Psoas muscle (tissue), 8 donors: ENCODE results near the gene RAD51C. TPM values are rescaled to one million over a fixed set of nuclear protein-coding genes. Genes with fewer than 3 reads are reported as not detected.

Experiments
- ATAC-seq, 4 donors: fragments of 200-7000 bp; cut with Tn5 transposase; one replicate each; pipeline ENCODE4 v1.9.1; 2020; ENCODE audit warnings: moderate library complexity in 3 of 4, mild to moderate bottlenecking in 2 of 4
- DNase-seq, 2 donors: peaks; one replicate each; pipeline ENCODE4 v3.0.0-alpha.2; 2020
- H3K27ac ChIP-seq: fragments of 200-600 bp; one replicate; pipeline ENCODE4 v1.8.0; 2022
- H3K27me3 ChIP-seq, 3 donors: fragments of 200-600 bp in 1 of 3; one replicate each; pipeline versions ENCODE4 v1.6.1 to v1.8.0; 2013 to 2022; ENCODE audit warnings: low read length in 2 of 3, mild to moderate bottlenecking in 2 of 3, moderate library complexity in 1 of 3; ENCODE audit not compliant: insufficient read depth in 3 of 3
- H3K36me3 ChIP-seq, 2 donors: fragments of 200-600 bp in 1 of 2; one replicate each; pipeline versions ENCODE4 v1.6.1 to v1.8.0; 2013 to 2022; ENCODE audit warnings: low read depth in 1 of 2, mild to moderate bottlenecking in 1 of 2, moderate library complexity in 1 of 2; ENCODE audit not compliant: insufficient read depth in 1 of 2
- H3K4me1 ChIP-seq: fragments of 200-600 bp; one replicate; pipeline ENCODE4 v1.8.0; 2022
- H3K4me3 ChIP-seq: fragments of 200-600 bp; one replicate; pipeline ENCODE4 v1.8.0; 2022; ENCODE audit warnings: mild to moderate bottlenecking
- H3K9me3 ChIP-seq: fragments of 200-600 bp; one replicate; pipeline ENCODE4 v1.8.0; 2022
- CTCF ChIP-seq: fragments of 200-600 bp; IDR thresholded peaks from one replicate; pipeline ENCODE4 v1.8.0; 2022; ENCODE audit warnings: antibody characterized with exemption
- WGBS, 3 donors: extraction: QIAGEN DNeasy Blood & Tissue Kit; methylation state at CpG; one replicate each; pipeline versions ENCODE4 v1.1.6 to v1.1.7; 2013; 5-methylcytosine and 5-hydroxymethylcytosine counted together
- intact Hi-C, 2 donors: fragments of 100-400 bp; cut with DNase I; formaldehyde crosslinking; loops; one replicate each; pipeline versions ENCODE4 v1.11.0 to v1.14.2; 2022
- polyA plus RNA-seq, 3 donors: library from polyadenylated mRNA; stranded (reverse); fragments of 200-250 nt; gene quantifications; one replicate each; pipeline ENCODE4 v1.2.3, GENCODE V29; 2013
- total RNA-seq, 4 donors: library from RNA; stranded (reverse); fragmentation: NEBNext Ultra II Directional in 2 of 4; extraction: Animal tissue kit (Norgen Biotek cat#: 25700) in 2 of 4; gene quantifications; one replicate each; pipeline versions ENCODE4 v1.2.1 to v1.2.4, GENCODE V29; 2021 to 2023
- donor health status: healthy with polysubstance abuse.
- donor health status: DM: no; HTN: no; CAD: no; lungs with moderate emphysema.
- donor health status: Bipolar disorder and iron deficiency.
- donor health status: healthy.
- donor health status: DM: yes; HTN: yes; CAD: no.
- donor health status: DM: no; HTN: no; CAD: no.
- donor health status: DM: no; HTN: no; CAD: no.
- donor health status: DM: yes; HTN: yes; CAD: no.

The RAD51C gene
- total and polyA plus RNA-seq, 7 donors = 11.0 to 23.2 (median 16.9) TPM

GRCh38 chr17:58779446-58779845 is 87.0 kb downstream of the RAD51C start:
- Histone ChIP-seq H3K27me3 (no peaks in the 10 kb centered on the region), H3K4me3 (no peak overlapping the region), H3K9me3 (no peaks in the 10 kb centered on the region), H3K36me3 (no peaks in the 10 kb centered on the region), H3K4me1 (no peaks in the 10 kb centered on the region), H3K27ac (no peak overlapping the region)
- intact Hi-C loops = no loop called here
- no peak for DNase-seq
- TF ChIP-seq CTCF = no peak
- 38 to 50% (median 41%) methylated on average over 1 of the region's 1 CpG for WGBS, 3 donors
- ATAC-seq = no peak

GRCh38 chr17:58783380-58783779 is 91.0 kb downstream of the RAD51C start:
- Histone ChIP-seq H3K4me3 (no peak overlapping the region), H3K9me3 (no peaks in the 10 kb centered on the region), H3K27me3 (no peaks in the 10 kb centered on the region), H3K36me3 (no peaks in the 10 kb centered on the region), H3K27ac (no peak overlapping the region), H3K4me1 (no peaks in the 10 kb centered on the region)
- ATAC-seq = no peak
- DNase-seq = no peak
- TF ChIP-seq CTCF = no peak
- 55 to 63% (median 57%) methylated on average over 4 of the region's 4 CpGs for WGBS, 3 donors
- intact Hi-C loops = no loop called here

GRCh38 chr17:58785097-58785496 is 92.7 kb downstream of the RAD51C start:
- H3K4me3 ChIP-seq = no peak overlapping the region
- no peaks in the 10 kb centered on the region for H3K27me3 ChIP-seq
- H3K36me3 ChIP-seq = no peaks in the 10 kb centered on the region
- no peak for TF ChIP-seq CTCF
- no peaks in the 10 kb centered on the region for H3K9me3 ChIP-seq
- no peaks in the 10 kb centered on the region for H3K4me1 ChIP-seq
- DNase-seq (no peak), ATAC-seq (no peak)
- WGBS, 3 donors = 33 to 63% (median 34%) methylated on average over 1 of the region's 1 CpG
- no peak overlapping the region for H3K27ac ChIP-seq
- intact Hi-C loops = no loop called here

Other genes starting within 250 kb of the RAD51C start
- not detected for gene HSF5, start 204.2 kb upstream of the RAD51C start, total RNA-seq
- not detected for gene HSF5, start 204.2 kb upstream of the RAD51C start, polyA plus RNA-seq
- gene MTMR4, start 178.0 kb upstream of the RAD51C start, total RNA-seq = 10 to 100 TPM in 3 of 4 donors, 1 to 10 TPM in 1; 4.5 to 11.2 (median 10.8) TPM
- 1 to 10 TPM; 2.4 to 7.7 (median 4.0) TPM for gene MTMR4, start 178.0 kb upstream of the RAD51C start, polyA plus RNA-seq
- 1 to 10 TPM in 1 of 4 donors, under 1 TPM in 2, not detected in 1; 0.13 to 3.5 (median 0.14) TPM for gene TEX14, start 557 bp upstream of the RAD51C start, total RNA-seq
- under 1 TPM; 0.05 to 0.09 (median 0.06) TPM for gene TEX14, start 557 bp upstream of the RAD51C start, polyA plus RNA-seq
- gene PPM1E, start 63.3 kb downstream of the RAD51C start, total RNA-seq = under 1 TPM in 2 of 4 donors, not detected in 2; 0.18 to 0.24 TPM
- gene PPM1E, start 63.3 kb downstream of the RAD51C start, polyA plus RNA-seq = under 1 TPM in 2 of 3 donors, not detected in 1; 0.01 to 0.03 TPM